ENCODE measurements around the gene IL6R. TPM values are rescaled to one million over a fixed set of nuclear protein-coding genes. Genes with fewer than 3 reads are reported as not detected.
"Not testable (repeated sequence)": the region's sequence is repeated elsewhere in the genome, so short reads cannot be mapped to it uniquely, and the experiment has no call there.

Gene IL6R
- polyA plus RNA-seq, 1 donor = 6.4 TPM

DNA sequence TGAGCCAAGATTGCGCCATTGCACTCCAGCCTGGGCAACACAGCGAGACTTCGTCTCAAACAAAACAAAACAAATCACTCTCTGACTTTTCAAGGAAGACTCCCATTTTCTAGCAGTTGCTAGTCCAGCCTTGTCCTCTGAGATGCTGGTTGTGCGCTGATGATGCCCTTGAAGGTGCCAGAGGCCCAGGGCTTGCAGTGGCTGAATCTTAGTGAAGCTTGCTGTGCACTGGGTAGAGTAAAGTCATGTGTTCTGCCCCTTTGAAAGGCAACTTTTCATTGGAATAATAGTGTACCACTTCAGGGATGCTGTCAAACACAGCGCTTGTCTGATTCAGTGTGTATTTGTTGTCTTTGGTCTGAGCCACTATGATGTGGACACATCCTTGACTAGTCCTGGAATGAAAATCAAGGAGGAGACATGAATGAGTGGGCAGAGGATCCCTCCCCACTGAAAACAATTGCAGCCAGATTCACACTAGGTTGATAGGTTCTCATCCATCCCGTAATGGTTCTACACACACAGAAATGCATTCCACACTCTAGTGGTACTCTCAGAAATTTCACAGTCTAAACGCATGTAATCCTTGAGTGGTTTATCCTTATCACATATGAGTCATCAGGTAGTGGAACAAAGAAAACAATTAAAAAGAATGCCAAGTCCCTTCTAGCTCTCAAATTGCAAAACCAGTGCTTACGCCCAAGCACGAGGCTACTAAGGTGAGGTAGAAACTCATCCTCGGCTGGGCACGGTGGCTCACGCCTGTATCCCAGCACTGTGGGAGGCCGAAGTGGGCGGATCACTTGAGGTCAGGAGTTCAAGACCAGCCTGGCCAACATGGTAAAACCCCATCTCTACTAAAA lies 79.0 kb downstream of the IL6R start:
- no peak for DNase-seq

DNA sequence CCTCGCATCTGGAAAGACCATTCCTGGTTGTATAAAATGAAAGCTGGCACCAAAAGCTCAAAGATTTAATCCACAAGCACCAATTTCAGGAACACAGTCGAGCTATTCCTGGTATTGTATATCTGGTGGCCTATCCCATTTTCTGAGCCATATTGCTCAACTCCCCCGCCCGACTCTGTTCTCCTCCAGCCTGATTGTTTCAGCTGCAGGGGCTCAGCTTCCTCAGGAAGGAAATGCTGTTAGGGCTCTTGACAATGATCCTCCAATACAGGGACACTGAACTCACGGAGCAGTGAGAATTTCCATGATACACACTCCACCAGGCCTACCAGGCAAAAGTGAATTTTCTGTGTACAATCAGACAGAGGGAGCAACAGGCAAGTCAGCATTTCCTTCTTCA lies 80.0 kb downstream of the IL6R start:
- DNase-seq = no peak

DNA sequence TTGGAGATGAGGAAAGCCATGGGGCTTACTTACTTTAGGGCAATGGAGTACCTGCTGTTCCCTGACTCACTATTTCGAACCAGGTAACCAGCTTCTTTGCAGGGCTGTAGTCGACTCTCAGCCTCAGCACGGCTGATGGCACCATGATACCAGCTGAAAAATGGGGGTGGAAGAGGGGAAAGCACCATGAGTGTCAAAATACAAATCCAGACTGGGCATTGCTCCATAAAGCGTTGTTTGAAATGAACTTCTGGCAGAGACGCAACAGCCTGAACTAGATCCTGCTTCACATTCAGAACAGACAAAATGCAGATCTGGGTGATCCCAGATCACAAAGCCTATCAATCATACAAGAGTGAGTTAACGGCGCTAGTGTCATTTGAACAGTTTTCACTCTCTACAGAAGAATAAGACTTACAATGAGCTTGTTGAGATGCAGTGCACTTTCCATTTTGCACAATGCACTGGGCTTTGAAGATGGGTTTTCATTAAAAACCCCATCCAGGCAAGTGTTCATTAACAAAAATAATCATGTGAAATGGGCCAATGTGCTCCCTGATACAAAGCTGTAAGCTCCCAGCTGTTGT lies 80.9 kb downstream of the IL6R start:
- DNase-seq = no peak

DNA sequence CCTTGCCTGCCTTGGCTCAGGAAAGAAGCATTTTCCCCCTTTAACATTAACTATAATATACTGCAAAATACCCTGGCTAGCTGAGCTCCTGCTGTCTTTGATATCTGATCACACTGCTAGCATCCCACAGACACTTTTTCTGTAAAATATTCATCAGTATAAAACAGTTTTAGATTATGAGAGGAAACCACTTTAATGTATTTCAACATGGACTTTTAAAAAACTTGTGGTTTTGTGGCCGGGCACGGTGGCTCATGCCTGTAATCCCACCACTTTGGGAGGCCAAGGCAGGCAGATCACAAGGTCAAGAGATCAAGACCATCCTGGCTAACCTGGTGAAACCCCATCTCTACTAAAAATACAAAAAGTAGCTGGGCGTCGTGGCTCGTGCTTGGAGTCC lies 81.6 kb downstream of the IL6R start:
- not testable (repeated sequence) for DNase-seq

DNA sequence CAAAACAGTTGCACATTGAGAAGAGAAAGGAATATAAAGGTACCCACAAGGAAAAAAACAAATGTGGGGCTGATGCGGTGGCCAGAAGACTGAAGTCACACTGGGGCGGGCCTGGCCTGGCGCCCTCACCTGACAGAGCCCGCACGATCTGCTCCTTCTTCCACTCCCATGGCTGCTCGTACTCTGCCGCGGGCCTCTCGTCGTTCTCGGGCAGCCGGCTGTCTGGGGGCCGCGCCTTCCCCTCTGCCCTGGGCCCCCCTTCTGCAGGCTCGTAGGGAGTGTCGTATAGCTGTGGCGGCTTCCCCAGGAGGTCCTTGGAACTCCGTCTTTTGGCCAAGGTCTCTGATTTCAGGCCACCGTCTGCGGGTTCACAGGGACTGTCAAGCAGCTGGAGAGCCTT lies 83.8 kb downstream of the IL6R start:
- no peak for DNase-seq

DNA sequence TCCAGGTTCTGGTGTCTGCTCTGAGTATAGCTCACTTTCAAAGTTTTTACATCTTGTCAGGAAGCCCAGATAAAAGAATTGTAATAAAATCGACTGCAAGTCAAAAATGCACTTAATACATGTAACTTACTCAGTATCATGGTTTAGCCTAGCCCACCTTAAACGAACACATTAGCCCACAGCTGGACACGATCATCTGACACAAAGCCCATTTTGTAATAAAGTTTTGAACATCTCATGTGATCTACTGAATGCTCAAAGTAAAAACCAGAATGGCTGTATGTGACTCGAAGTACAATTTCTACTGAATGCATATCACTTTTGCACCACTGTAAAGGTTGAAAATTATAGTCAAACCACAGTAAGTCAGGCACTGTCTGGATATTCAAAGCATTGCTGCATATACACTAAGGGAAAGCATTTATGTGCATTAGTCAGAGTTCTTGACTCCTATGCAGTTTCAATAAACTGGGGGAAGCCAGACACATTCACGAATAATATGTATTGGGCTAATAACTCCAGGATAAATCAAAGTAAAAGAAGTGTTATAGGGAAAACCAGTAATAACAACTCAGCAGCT lies 84.6 kb downstream of the IL6R start:
- DNase-seq = no peak

DNA sequence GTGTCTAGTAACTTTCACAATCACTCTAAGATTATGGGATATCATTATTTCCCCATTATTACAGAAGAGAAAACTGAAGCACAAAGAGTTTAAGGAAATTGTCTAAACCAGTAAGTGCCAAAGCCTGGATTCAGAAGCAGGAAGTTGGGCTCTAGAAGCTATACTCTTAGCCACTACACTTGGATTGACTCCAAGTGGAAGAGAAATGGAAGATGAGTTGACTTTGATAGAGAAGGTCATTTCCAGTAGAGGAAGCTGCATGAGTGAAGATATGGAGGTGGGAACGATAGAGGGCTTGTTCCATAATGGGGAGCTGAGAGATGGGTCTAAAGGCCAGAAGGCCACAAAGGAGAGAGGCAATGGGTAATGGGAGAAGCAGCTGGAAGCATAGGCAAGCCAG lies 85.2 kb downstream of the IL6R start:
- DNase-seq = no peak

DNA sequence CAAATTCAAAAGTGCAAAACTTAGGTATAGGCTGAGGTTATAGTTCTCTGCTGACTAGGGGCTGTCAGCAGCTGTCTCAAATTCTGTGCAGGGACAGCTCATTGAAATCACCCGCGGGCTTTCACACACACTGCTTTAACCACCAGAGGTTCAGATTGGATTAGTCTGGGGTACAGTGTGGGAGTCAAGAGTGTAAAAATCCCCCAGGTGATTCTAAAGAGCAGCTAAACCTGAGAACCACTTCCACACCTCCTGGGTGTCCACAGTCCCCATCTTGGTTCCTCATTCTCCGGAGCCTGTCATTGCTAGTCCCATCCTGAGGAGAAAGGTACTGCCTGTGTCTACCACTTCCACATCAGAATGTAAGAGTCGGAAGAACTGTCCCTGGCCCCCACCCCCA lies 87.0 kb downstream of the IL6R start:
- DNase-seq = no peak

DNA sequence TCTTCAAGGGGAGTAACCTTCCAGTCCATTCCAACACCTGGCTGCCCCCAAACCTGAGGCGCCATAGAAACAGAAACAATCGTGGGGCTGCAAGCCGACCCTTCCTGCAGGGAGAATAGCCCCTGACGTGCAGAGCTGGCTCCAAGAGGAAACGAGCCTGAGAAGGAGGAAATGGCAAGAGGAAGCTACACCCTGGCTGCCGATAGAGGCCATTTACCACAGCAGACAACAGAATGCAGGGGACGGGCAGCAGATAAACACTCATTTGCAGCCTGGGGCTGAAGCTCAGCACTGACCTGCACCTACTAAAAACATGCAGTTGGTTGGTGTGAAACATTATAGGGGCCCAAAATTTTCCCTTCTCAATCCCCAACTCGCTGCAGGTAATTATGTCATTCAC lies 88.1 kb downstream of the IL6R start:
- DNase-seq = no peak

DNA sequence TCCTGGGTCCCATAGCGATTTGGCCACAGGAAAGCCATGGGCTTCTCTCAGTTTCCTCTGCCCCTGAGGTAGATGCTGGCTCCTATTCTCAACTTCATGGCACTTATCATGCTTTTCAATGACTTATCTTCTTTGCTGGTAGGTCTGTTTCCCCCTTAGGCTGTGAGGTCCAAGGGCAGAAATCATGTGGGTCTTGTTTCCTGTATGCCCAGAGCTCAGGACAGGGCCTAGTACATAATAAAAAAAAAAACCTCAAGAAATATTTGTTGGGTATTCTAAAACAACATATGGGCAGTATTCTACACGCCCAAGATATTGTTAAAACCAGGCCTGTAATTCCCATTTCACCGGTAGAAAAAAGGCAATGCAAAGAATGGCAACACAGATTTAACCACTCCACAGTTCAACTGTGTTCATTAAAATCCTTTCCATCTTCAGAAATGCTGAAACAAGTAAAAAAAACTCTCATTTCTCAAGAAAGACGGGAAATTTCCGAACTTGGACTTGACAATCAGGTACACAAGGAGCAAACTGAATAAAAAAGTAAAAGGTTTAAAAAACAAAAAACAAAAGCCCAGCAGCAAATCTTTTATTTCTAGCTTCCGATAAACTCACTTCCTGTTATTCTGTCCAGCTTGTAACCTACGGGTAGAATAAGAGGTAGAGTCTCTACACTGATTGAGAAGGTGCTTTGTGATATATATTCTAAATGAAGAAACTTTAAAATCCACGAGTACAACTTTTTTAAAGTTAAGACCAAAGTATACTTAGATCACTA lies 90.5 kb downstream of the IL6R start:
- DNase-seq = no peak

DNA sequence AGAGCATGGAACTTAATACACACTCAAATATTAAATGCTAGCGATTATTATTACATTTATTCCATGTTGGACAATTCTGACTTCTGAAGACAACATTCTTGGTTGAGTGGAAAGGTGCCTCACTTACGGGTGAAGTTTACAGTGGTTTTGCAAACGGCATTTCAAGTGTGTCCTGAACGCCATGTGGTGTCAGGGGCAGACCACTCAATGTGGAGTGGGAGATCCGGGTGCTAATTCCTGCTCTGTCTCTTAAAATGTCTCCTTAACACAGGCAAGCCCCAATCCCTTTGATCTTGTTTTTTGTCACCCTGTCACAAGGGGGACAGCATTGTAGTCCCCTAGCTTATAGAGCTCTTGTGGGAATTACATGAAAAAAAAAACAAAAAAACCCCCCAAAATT lies 91.2 kb downstream of the IL6R start:
- no peak for DNase-seq

DNA sequence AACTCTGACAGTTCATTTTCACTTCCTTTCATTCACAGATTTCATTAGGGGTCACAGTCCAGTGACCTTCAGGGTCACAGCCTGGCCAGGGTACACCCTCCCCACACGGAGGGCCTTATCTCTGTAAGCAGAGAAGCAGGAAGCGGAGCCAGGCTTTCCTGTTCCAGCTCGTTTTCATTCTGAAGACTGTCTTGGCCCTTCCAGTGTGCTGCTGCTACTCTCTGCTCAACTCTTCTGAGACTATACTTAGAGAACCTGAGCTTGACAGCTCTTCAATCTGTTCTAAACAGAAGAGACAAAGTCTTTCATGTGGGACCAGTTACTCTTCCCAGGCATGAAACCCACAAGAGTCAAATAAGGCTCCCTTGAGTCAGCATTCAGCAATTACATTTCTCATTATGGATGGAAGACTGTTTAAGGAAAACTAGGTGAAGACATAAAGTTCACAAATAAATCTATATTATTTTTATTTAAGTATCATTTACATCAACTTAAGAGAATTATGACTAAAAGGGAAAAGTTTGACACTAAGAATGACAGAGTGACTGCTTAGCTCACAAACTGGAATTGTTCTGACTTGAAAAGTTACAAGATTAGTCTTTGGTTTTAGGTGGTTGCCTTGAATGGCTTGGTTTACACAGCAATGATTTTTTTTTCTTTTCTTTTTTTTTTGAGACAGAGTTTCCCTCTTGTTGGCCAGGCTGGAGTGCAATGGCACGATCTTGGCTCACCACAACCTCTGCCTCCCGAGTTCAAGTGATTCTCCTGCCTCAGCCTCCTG lies 92.1 kb downstream of the IL6R start:
- no peak for DNase-seq

DNA sequence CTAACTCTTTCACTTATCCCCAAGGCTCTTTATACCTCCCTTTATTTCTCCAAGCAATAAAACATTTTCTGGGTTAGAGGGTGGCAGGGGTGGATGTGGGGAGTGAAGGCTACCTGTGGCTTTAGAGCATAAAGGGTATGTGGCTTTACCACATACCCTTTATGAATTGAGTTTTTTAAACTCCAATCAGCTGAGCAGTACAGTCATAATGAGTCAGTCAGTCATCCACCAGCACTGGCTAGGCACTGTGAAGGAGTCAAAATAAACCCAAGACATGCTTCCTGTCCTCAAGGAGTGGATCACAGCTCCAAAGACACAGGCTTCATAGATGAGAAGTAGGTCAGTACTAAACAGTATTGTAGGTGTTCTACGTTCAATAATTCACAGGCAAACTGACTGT lies 94.3 kb downstream of the IL6R start:
- no peak for DNase-seq

DNA sequence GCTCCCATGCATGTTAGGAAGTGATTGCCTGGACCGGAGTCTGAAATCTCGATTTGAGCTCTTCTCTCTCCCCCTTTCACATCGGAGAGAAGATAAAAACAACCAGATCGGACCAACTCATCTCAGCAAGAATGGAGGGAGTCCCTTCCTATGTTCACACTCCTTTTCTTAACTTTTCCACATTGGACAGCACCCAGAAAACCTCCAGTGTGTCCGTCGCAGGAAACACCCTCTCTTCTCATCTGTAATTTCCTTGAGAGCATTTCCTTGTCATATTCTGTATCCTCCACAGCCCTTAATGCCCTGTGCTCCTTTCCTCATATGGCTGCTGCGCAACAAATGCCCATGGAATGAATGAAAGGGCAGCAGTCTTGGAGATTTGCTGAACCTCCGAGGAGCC lies 95.4 kb downstream of the IL6R start:
- DNase-seq = no peak

DNA sequence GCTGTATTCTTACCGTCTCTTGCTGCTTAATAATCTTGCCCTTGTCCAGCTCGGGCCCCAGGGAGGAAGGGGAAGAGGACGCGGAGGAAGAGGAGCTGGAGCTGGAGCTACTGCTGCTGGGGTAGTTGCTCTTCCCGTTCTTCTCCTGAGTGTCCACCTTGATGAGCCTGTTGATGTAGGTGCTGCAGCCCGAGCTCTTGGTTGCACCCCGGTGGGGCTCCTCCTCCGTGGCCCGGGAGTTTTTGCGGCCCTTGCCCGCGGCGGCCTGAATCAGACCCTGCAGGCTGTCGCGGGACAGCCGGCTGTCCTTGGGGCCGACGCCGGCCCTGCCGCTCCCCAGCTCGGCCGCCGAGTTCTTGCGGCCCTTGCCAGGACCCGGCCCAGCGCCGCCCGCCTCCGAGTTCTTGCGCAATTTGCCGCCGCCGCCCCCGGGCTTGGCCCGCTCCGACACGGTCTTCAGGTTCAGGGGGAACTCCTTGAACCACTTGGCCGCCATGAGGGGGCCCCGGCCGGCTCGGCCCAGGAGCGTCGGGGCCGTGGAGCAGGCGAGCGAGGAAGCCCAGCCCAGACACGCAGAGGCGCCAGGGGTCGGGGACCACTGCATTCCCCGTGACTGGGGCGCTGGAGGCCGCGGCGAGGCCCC lies 96.4 kb downstream of the IL6R start:
- DNase-seq = no peak

DNA sequence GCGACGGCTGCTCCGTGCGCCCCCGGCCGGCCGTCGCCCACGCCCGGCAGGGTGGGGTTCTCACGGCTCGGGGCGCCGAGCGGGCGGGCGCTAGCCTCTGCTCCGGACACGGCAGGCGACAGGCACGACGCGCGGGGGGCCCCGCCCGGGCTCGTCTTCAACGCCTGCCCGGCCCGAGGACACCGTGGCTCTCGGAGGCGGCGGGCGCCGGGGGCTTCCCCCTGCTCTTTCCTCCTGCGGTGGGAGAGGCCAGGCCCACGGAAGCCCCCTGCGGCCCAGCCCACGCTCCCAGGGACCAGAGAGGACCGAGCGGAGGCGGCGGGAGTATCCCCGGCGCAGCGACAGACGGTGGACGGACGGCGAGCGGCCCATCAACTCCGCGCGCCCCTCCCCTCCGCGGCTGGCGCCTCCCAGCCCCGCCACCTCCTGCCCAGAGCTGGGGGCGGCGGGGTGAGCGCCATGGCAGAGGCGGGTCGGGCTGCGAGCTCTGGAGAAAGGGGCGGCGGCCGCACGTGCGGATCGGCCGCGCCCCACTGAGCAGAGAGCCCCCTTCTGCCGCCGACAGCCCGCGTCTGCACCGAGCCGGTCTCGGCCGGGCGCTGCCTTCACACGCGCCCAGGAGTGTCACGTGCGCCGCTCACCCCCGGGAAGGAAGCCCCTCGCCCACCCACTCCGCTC lies 97.1 kb downstream of the IL6R start, which contains the start of the genes SHE and TDRD10:
TSS of gene SHE (minus strand) at position 347 of the 678 bp plus-strand sequence. CDS start 386 bp downstream, outside the sequence.
TSS of gene TDRD10 (plus strand) at position 154 of the 678 bp plus-strand sequence. CDS start 4,685 bp downstream, outside the sequence.
- peak; percentile 46 for DNase-seq

DNA sequence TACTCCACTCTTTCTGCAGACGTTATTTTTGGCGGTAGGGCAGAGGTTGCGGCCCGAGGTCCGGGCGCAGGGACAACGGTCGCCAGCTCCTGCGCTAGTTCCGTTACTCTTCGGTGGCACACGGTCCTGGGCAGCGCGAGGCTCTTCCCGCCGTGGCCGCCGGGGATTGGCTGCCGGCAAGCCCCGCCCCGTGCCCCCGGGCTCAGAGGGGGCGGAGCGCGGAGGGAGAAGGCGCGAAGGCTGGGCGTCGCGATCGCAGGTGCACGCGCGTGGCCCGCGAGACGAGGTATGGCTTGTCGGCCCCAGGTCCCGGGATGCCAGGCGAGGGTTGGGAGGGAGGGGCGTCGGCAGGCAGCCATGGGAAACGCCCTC lies 97.6 kb downstream of the IL6R start:
- no peak for DNase-seq

DNA sequence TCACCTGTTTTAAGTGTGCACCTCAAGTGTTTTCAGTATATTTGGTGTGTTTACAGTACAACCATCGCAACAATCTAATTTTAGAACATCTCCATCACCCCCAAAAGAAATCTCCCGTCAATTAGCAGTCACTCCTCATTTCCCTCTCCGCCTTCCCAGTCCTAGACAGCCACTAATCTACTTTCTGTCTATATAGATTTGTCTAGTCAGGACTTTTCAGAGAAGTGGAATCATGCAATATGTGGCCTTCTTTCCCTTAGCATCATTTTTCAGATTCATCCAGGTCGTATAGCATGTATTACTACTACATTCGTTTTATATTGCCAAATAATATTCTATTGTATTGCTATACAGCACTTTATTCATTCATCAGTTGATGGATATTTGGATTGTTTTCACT lies 98.8 kb downstream of the IL6R start:
- DNase-seq = no peak

DNA sequence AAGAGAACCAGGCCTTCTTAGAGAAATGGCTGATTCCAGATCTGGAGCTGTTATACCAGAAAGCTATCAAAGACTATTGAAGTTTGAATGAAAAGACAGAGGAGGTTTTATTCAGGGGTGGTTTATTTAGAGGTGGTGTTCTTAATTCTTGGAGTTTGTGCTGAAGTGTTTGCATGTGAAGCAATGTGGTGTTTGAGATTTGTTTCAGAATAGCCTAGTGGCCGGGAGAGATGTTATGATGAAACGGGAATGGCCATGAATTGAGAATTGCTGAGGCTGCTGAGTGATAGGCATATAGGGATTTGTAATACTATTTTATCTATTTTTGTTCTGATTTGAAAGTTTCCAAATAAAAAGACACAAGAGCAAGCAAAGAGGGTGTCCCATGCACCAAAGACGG lies 107.6 kb downstream of the IL6R start:
- no peak for DNase-seq

DNA sequence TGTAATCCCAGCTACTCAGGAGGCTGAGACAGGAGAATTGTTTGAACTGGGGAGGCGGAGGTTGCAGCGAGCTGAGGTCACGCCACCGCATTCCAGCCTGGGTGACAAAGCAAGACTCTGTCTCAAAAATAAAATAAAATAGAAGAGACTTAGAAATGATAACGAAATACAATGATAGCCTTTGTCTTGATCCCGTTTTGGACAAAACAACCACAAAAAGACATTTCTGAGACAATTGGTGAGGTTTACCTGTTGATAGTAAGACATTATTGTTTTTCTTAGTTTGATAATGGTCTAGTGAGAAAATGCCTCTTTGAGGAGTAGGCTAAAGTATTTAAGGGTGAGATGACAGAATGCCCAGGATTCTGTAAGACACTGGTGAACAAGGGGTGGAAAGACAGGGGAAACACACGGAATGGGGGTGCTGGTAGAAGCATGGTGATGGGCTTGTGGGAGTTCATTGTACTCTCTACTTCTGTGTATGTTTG lies 109.0 kb downstream of the IL6R start:
- no peak for DNase-seq
